ENCODE data around the gene GMDS. TPM values are rescaled to one million over a fixed set of nuclear protein-coding genes. Genes with fewer than 3 reads are reported as not detected.

GMDS gene
- total RNA-seq, 2 experiments from 2014 or later, result 13.9 to 16.4 TPM

DNA sequence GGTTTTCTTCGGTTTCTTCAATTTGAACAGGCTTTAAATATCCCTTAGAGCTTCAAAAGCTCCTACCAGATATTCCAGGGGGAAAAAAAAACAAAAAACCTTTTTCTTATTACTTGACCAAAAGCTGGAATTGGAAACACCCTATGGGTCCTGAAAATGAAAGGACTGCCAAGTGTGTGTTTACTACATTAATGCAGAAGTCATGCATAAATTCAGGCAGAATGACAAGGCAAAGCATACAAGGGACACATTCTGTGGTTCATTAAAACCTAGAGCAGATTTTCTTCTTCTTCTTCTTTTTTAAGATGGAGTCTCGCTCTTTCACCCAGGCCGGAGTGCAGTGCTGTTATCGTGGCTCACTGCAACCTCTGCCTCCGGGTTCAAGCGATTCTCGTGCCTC lies 119.1 kb downstream of the GMDS start:
- ChIA-PET CTCF (no interaction called here), POLR2A (no interaction called here)
- no peak overlapping the region for H3K4me3 ChIP-seq (ENCODE audit: low read length)
- H3K27ac ChIP-seq (ENCODE audit: low read depth in 1 of 2, low read length in 2 of 2), result no peak overlapping the region
- H3K27me3 ChIP-seq (ENCODE audit: control insufficient read depth in 1 of 2, insufficient read depth in 2 of 2, low read length in 2 of 2), result no peaks in the 10 kb centered on the region
- ATAC-seq (ENCODE audit: poor library complexity), result no peak
- Mint-ChIP-seq H3K36me3 (ENCODE audit: low read depth) (peaks cover 5% of the 10 kb centered on the region), H3K9me3 (no peaks in the 10 kb centered on the region), H3K27ac (no peak overlapping the region), H3K27me3 (no peaks in the 10 kb centered on the region), H3K4me1 (ENCODE audit: low read depth) (peaks cover 37% of the 10 kb centered on the region), H3K4me3 (no peak overlapping the region)
- H3K36me3 ChIP-seq (ENCODE audit: insufficient read depth, low read length), result no peaks in the 10 kb centered on the region
- intact Hi-C loops (cut with DNase I, micrococcal nuclease), result no loop called here
- H3K9me3 ChIP-seq (ENCODE audit: control insufficient read depth in 1 of 2, insufficient read depth in 1 of 2, low read length in 2 of 2), result no peaks in the 10 kb centered on the region
- peaks cover 4% of the 10 kb centered on the region for H3K4me1 ChIP-seq (ENCODE audit: insufficient read depth, low read length)
- no peak for DNase-seq
- TF ChIP-seq, protein P1, sequence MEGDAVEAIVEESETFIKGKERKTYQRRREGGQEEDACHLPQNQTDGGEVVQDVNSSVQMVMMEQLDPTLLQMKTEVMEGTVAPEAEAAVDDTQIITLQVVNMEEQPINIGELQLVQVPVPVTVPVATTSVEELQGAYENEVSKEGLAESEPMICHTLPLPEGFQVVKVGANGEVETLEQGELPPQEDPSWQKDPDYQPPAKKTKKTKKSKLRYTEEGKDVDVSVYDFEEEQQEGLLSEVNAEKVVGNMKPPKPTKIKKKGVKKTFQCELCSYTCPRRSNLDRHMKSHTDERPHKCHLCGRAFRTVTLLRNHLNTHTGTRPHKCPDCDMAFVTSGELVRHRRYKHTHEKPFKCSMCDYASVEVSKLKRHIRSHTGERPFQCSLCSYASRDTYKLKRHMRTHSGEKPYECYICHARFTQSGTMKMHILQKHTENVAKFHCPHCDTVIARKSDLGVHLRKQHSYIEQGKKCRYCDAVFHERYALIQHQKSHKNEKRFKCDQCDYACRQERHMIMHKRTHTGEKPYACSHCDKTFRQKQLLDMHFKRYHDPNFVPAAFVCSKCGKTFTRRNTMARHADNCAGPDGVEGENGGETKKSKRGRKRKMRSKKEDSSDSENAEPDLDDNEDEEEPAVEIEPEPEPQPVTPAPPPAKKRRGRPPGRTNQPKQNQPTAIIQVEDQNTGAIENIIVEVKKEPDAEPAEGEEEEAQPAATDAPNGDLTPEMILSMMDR (IDR thresholded peaks at IDR 0.05), result no peak

DNA sequence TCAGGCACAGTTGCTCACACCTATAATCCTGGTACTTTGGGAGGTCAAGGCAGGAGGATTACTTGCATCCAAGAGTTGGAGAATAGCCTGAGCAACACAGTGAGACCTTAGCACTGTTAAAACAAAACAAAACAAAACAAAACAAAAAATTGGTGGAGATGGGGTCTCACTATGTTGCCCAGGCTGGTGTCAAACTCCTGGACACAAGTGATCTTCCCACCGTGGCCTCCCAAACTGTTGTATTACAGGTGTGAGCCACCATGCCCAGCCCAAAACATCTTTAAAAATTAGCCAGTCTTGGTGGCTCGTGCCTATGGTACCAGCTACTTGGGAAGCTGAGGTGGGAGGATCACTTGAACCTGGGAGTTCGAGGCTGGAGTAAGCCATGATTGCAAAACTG lies 120.2 kb downstream of the GMDS start:
- POLR2A ChIA-PET, result no interaction called here
- no peaks in the 10 kb centered on the region for H3K27me3 ChIP-seq (ENCODE audit: control insufficient read depth in 1 of 2, insufficient read depth in 2 of 2, low read length in 2 of 2)
- DNase-seq (no peak), ATAC-seq (ENCODE audit: poor library complexity) (no peak)
- no peaks in the 10 kb centered on the region for H3K9me3 ChIP-seq (ENCODE audit: control insufficient read depth in 1 of 2, insufficient read depth in 1 of 2, low read length in 2 of 2)
- Mint-ChIP-seq H3K27me3 (no peaks in the 10 kb centered on the region), H3K4me1 (ENCODE audit: low read depth) (peaks cover 32% of the 10 kb centered on the region), H3K4me3 (no peak overlapping the region), H3K9me3 (no peaks in the 10 kb centered on the region), H3K36me3 (ENCODE audit: low read depth) (peaks cover 5% of the 10 kb centered on the region), H3K27ac (no peak overlapping the region)
- TF ChIP-seq, protein P1 (IDR thresholded peaks at IDR 0.05), result no peak
- H3K4me1 ChIP-seq (ENCODE audit: insufficient read depth, low read length), result peaks cover 4% of the 10 kb centered on the region
- no peak overlapping the region for H3K4me3 ChIP-seq (ENCODE audit: low read length)
- CTCF ChIA-PET, result no interaction called here
- H3K27ac ChIP-seq (ENCODE audit: low read depth in 1 of 2, low read length in 2 of 2), result no peak overlapping the region
- no peaks in the 10 kb centered on the region for H3K36me3 ChIP-seq (ENCODE audit: insufficient read depth, low read length)
- intact Hi-C loops (cut with DNase I, micrococcal nuclease), result no loop called here

DNA sequence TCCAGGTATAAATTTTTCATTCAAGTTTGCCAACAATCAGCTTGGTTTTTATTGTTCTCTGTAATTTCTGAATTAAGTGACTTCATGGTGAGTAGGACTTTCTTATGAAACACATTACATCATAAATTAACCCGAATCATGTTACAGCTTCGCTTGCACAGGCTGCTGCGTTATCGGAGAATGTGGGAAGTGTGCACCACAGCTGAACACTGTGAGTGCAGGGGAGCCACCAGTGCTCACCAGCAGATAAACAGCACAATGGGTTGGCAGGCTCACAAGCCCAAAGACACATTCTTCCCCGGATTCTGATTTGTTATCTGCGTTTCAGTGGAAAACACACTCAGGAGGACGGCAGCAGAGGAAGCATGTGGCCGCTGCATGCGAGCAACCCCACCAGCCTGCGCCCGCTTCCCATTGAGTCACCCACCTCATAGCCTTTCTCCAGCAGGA lies 121.1 kb downstream of the GMDS start:
- H3K4me3 ChIP-seq (ENCODE audit: low read length), result no peak overlapping the region
- no peaks in the 10 kb centered on the region for H3K27me3 ChIP-seq (ENCODE audit: control insufficient read depth in 1 of 2, insufficient read depth in 2 of 2, low read length in 2 of 2)
- ATAC-seq (ENCODE audit: poor library complexity) (no peak), DNase-seq (no peak)
- H3K9me3 ChIP-seq (ENCODE audit: control insufficient read depth in 1 of 2, insufficient read depth in 1 of 2, low read length in 2 of 2), result no peaks in the 10 kb centered on the region
- Mint-ChIP-seq H3K9me3 (no peaks in the 10 kb centered on the region), H3K27ac (no peak overlapping the region), H3K27me3 (no peaks in the 10 kb centered on the region), H3K36me3 (ENCODE audit: low read depth) (peaks cover 5% of the 10 kb centered on the region), H3K4me1 (ENCODE audit: low read depth) (peaks cover 24% of the 10 kb centered on the region), H3K4me3 (no peak overlapping the region)
- TF ChIP-seq, protein P1 (IDR thresholded peaks at IDR 0.05), result no peak
- CTCF ChIA-PET, result no interaction called here
- intact Hi-C loops (cut with DNase I, micrococcal nuclease), result no loop called here
- POLR2A ChIA-PET, result no interaction called here
- no peak overlapping the region for H3K27ac ChIP-seq (ENCODE audit: low read depth in 1 of 2, low read length in 2 of 2)
- H3K4me1 ChIP-seq (ENCODE audit: insufficient read depth, low read length), result peaks cover 4% of the 10 kb centered on the region
- no peaks in the 10 kb centered on the region for H3K36me3 ChIP-seq (ENCODE audit: insufficient read depth, low read length)

Measured in CD4-positive, alpha-beta T cell (primary cell).